PC-9 (cell line): ENCODE results near the gene LIN7C. TPM values are rescaled to one million over a fixed set of nuclear protein-coding genes. Genes with fewer than 3 reads are reported as not detected.

Experiments used
- BruUV-seq: library from RNA; stranded (reverse); fragments of 400-500 nt; replicated peaks from 2 replicates; lab custom pipeline; 2021; lab: Mats Ljungman, UMichigan
- CTCF ChIA-PET: fragments of 300-600 bp; sonication (Branson Sonifier 250); formaldehyde crosslinking; loops from one replicate; lab custom pipeline; 2022; ENCODE audit warnings: antibody characterized with exemption; lab: Charles Lee
- POLR2A ChIA-PET: fragments of 300-600 bp; sonication (Branson Sonifier 250); formaldehyde crosslinking; loops from one replicate; lab custom pipeline; 2022; ENCODE audit warnings: antibody characterized with exemption; ENCODE audit not compliant: unreplicated experiment; lab: Charles Lee
- DNase-seq, 2 experiments: peaks; one replicate each; pipeline versions ENCODE4 v3.0.0 to v3.0.0-alpha.2; 2015 to 2022; ENCODE audit warnings: mixed read lengths in 1 of 2
- H2AFZ ChIP-seq: fragments of 200-600 bp; sonication (generic); 2 replicates; pipeline ENCODE4 v1.8.1; 2017; ENCODE audit warnings: antibody characterized with exemption
- H3F3A ChIP-seq: fragments of 200-600 bp; sonication (generic); 2 replicates; pipeline ENCODE4 v1.8.1; 2017; ENCODE audit warnings: antibody characterized with exemption, mild to moderate bottlenecking, low read depth; ENCODE audit not compliant: insufficient read depth
- H3K27ac ChIP-seq: fragments of 200-600 bp; sonication (generic); 2 replicates; pipeline ENCODE4 v1.6.1; 2016; ENCODE audit warnings: mixed run types
- H3K27me3 ChIP-seq: fragments of 200-600 bp; sonication (generic); 2 replicates; pipeline ENCODE4 v1.6.1; 2016; ENCODE audit warnings: low read depth, mixed run types; ENCODE audit not compliant: insufficient read depth
- H3K36me3 ChIP-seq: fragments of 200-600 bp; sonication (generic); 2 replicates; pipeline ENCODE4 v1.6.1; 2016; ENCODE audit warnings: low read depth, mixed run types
- H3K4me1 ChIP-seq: fragments of 200-600 bp; sonication (generic); replicated peaks from 2 replicates; pipeline ENCODE4 v1.6.1; 2016; ENCODE audit warnings: mixed run types; ENCODE audit not compliant: insufficient read depth
- H3K4me2 ChIP-seq: fragments of 200-600 bp; sonication (generic); 2 replicates; pipeline ENCODE4 v1.6.1; 2017; ENCODE audit warnings: mixed run types
- H3K4me3 ChIP-seq: fragments of 200-600 bp; sonication (generic); 2 replicates; pipeline ENCODE4 v1.6.1; 2016; ENCODE audit warnings: mixed run types
- H3K79me2 ChIP-seq: fragments of 200-600 bp; sonication (generic); 2 replicates; pipeline ENCODE4 v1.6.1; 2017; ENCODE audit warnings: low read depth, mixed run types
- H3K9me2 ChIP-seq: fragments of 200-600 bp; sonication (generic); 2 replicates; pipeline ENCODE4 v1.8.1; 2017; ENCODE audit warnings: mild to moderate bottlenecking; ENCODE audit not compliant: insufficient read depth
- H3K9me3 ChIP-seq: fragments of 200-600 bp; sonication (generic); 2 replicates; pipeline ENCODE4 v1.8.1; 2016; ENCODE audit warnings: low read depth; ENCODE audit not compliant: insufficient read depth
- H4K20me1 ChIP-seq: fragments of 200-600 bp; sonication (generic); 2 replicates; pipeline ENCODE4 v1.8.1; 2017; ENCODE audit not compliant: insufficient read depth
- CTCF ChIP-seq: fragments of 200-600 bp; sonication (generic); conservative IDR thresholded peaks from 2 replicates; pipeline ENCODE4 v1.6.1; 2017; ENCODE audit warnings: mixed run types, antibody characterized with exemption, mild to moderate bottlenecking, moderate library complexity
- EZH2 ChIP-seq: fragments of 200-600 bp; sonication (generic); IDR thresholded peaks from 2 replicates; pipeline ENCODE4 v1.8.0; 2017; ENCODE audit warnings: antibody characterized with exemption, low read depth
- intact Hi-C: fragments of 100-400 bp; cut with micrococcal nuclease; formaldehyde crosslinking; loops from one replicate; pipeline ENCODE4 v1.10.0; 2022; ENCODE audit not compliant: unreplicated experiment
- total RNA-seq: library from RNA; stranded (reverse); gene quantifications from 2 replicates; pipeline ENCODE4 v1.2.3, GENCODE V29; 2021

Gene LIN7C
- total RNA-seq, 1 experiment from 2014 or later: 30.6 TPM

GRCh38 chr11:27472398-27473016, 34.1 kb downstream of the LIN7C start, which contains the start of gene LGR4:
TSS of gene LGR4 (minus strand) at chr11:27472790. CDS start at chr11:27472302, 488 bp downstream.
- intact Hi-C loops: loop anchor here (2.0 kb wide), 1 partner anchor 110 kb away; the partner anchor contains the start of gene CCDC34

GRCh38 chr11:27471589-27472397, 34.8 kb downstream of the LIN7C start:
- Histone ChIP-seq H2AFZ (peak overlapping the region; percentile 86), H3K4me3 (peak overlapping the region; percentile 92)
- intact Hi-C loops: loop anchor here (2.0 kb wide), 2 partner anchors 109 to 263 kb away; partner anchors contain the start of gene CCDC34

More at GRCh38 chr11:27472398-27473016, 34.1 kb downstream of the LIN7C start, which contains the start of gene LGR4:
- Histone ChIP-seq H3K4me3 (peak within 1 kb of the TSS; percentile 92), H3K9me3 (no peaks in the 10 kb centered on the region), H3K9me2 (no peaks in the 10 kb centered on the region), H3K27ac (peak within 1 kb of the TSS; percentile 94), H3K4me1 (peaks cover 37% of the 10 kb centered on the region), H3F3A (peaks cover 33% of the 10 kb centered on the region), H2AFZ (peak within 1 kb of the TSS; percentile 87), H3K79me2 (peaks cover 39% of the 10 kb centered on the region), H3K4me2 (peak within 1 kb of the TSS; percentile 96), H3K36me3 (no peaks in the 10 kb centered on the region), H4K20me1 (no peaks in the 10 kb centered on the region), H3K27me3 (no peaks in the 10 kb centered on the region)
- BruUV-seq: no TSS peak
- ChIA-PET CTCF (interaction anchor here (0.5 to 1.1 kb wide), 6 partner anchors 12 to 161 kb away, joined by 3 to 23 read pairs (median 6); no protein-coding TSS in a partner anchor), POLR2A (interaction anchor here (0.5 to 1.0 kb wide), 19 partner anchors 8 to 1602 kb away, joined by 3 to 29 read pairs (median 9); no protein-coding TSS in a partner anchor)
- peak; percentile 94 to 95 for DNase-seq
- no peak for TF ChIP-seq CTCF
- TF ChIP-seq EZH2: no peak

More at GRCh38 chr11:27471589-27472397, 34.8 kb downstream of the LIN7C start:
- Histone ChIP-seq H3K79me2 (peaks cover 46% of the 10 kb centered on the region), H3F3A (peaks cover 40% of the 10 kb centered on the region), H3K27me3 (no peaks in the 10 kb centered on the region), H3K27ac (peak overlapping the region; percentile 94), H3K4me2 (peak overlapping the region; percentile 96), H3K4me1 (peaks cover 44% of the 10 kb centered on the region), H3K9me3 (no peaks in the 10 kb centered on the region), H4K20me1 (no peaks in the 10 kb centered on the region), H3K36me3 (no peaks in the 10 kb centered on the region), H3K9me2 (no peaks in the 10 kb centered on the region)
- BruUV-seq: no TSS peak
- peak in 1 of 2 experiments; percentile 47 for DNase-seq
- TF ChIP-seq EZH2 (no peak), CTCF (no peak)
- ChIA-PET POLR2A (interaction anchor here (0.5 to 1.0 kb wide), 7 partner anchors 7 to 1176 kb away, joined by 3 to 29 read pairs (median 9); no protein-coding TSS in a partner anchor), CTCF (interaction anchor here (0.5 to 1.1 kb wide), 4 partner anchors 12 to 160 kb away, joined by 3 to 23 read pairs (median 5); no protein-coding TSS in a partner anchor)
